Chondrocyte (in vitro differentiated cells): ENCODE measurements around the gene HMCES. TPM values are rescaled to one million over a fixed set of nuclear protein-coding genes. Genes with fewer than 3 reads are reported as not detected.
A peak's percentile ranks its signal among the peaks of the same experiment; 100 is the strongest.

Source experiments
- DNase-seq: peaks from one replicate; pipeline ENCODE4 v3.0.0; 2021; ENCODE audit warnings: mixed read lengths, low spot score
- H3K27ac Mint-ChIP-seq: one replicate; pipeline ENCODE4 v1.8.0; 2021; ENCODE audit warnings: mild to moderate bottlenecking, moderate library complexity, mixed read lengths; ENCODE audit not compliant: unreplicated experiment
- H3K27me3 Mint-ChIP-seq: 2 replicates; pipeline ENCODE4 v1.8.0; 2021; ENCODE audit warnings: low read depth, mixed read lengths
- H3K36me3 Mint-ChIP-seq: 2 replicates; pipeline ENCODE4 v1.8.0; 2021; ENCODE audit warnings: low read depth, mixed read lengths
- H3K4me1 Mint-ChIP-seq: 2 replicates; pipeline ENCODE4 v1.8.0; 2021; ENCODE audit warnings: low read depth, mild to moderate bottlenecking, mixed read lengths
- H3K4me3 Mint-ChIP-seq: one replicate; pipeline ENCODE4 v1.8.0; 2021; ENCODE audit warnings: mild to moderate bottlenecking, moderate library complexity, mixed read lengths; ENCODE audit not compliant: unreplicated experiment
- H3K9me3 Mint-ChIP-seq: 2 replicates; pipeline ENCODE4 v1.8.0; 2021; ENCODE audit warnings: low read depth, mixed read lengths
- CTCF ChIP-seq: fragments of 200-600 bp; sonication (generic); IDR thresholded peaks from 2 replicates; pipeline ENCODE4 v1.5.0; 2021; ENCODE audit warnings: antibody characterized with exemption, mild to moderate bottlenecking, moderate library complexity
- total RNA-seq: library from RNA; stranded (reverse); gene quantifications from 3 replicates; pipeline ENCODE4 v1.2.1, GENCODE V29; 2021

The HMCES gene
- total RNA-seq, 1 donor from 2014 or later = 25.9 TPM

DNA sequence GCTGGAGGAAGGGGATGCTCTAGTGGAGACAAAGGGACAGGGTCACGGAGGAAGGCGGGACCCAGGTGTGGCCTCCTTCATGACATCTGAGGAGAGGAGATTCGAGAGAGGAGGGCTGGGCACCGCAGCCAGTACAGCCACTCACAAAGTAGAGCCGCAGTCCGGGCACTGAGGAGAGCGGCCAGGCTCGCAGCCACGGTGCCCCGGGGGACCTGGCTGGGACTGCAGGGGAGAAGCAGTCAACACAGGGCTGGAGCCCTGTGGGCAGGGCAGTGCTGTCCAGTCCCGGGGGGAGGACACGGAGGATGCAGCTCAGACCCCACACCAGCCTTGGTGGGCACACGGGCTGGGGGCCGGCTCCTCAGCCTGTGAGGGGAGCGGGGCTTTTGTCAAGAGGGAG, 40.3 kb downstream of the HMCES start:
- TF ChIP-seq CTCF = no peak
- no peak for DNase-seq
- H3K36me3 Mint-ChIP-seq = no peaks in the 10 kb centered on the region
- H3K27me3 Mint-ChIP-seq = no peaks in the 10 kb centered on the region
- H3K27ac Mint-ChIP-seq = no peak overlapping the region
- no peaks in the 10 kb centered on the region for H3K9me3 Mint-ChIP-seq
- H3K4me1 Mint-ChIP-seq = peaks cover 5% of the 10 kb centered on the region
- H3K4me3 Mint-ChIP-seq = no peak overlapping the region

GRCh38 chr3:129320261-129320660, 41.6 kb downstream of the HMCES start:
- Mint-ChIP-seq H3K9me3 (no peaks in the 10 kb centered on the region), H3K27ac (no peak overlapping the region), H3K4me3 (no peak overlapping the region), H3K27me3 (no peaks in the 10 kb centered on the region), H3K36me3 (no peaks in the 10 kb centered on the region), H3K4me1 (no peaks in the 10 kb centered on the region)
- no peak for DNase-seq
- TF ChIP-seq CTCF = no peak

DNA sequence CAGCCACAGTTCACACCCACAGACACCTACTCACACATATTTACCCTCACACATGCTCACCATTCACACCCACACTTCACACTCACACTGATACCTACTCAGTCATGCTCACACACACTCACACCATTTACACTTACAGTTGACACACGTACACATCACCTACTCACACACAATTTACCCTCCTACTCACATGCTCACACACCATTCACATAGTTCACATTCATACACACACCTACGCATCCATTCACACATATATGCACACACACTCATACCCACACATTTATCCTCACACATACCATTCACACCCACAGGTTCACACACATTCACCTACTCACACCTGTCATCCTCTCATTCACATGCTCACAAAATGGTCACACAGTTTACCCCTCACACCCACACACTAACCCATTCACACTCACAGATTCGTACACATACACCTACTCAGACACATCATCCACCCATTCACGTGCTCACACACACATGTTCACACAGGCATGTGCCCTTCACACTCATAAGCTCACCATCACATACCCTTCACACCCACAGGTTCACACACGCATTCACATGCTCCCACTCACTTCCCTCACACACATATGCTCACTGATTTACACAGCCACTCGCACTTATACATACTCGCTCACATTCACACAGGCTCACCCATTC, 42.3 kb downstream of the HMCES start:
- no peak for TF ChIP-seq CTCF
- no peaks in the 10 kb centered on the region for H3K36me3 Mint-ChIP-seq
- no peak overlapping the region for H3K4me3 Mint-ChIP-seq
- DNase-seq = no peak
- H3K27ac Mint-ChIP-seq = no peak overlapping the region
- no peaks in the 10 kb centered on the region for H3K4me1 Mint-ChIP-seq
- no peaks in the 10 kb centered on the region for H3K9me3 Mint-ChIP-seq
- no peaks in the 10 kb centered on the region for H3K27me3 Mint-ChIP-seq

DNA sequence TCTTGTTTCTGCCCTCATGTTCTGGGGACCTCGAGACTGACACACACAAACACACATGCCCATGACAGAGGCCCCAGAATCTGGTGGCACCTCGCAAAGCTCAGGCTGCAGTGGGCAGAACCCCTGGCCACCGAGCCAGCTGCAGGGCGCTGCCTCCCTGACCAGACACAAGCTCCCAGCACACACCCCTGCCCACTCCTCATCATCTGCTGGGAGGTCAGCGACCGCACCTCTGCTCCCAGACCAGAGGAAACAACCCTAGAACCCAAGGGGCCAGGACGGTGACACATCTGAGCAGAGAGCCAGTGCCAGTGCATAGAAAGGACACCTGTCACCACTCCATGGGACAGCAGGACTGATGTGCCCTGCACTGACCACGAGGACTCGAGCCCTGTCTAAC, 43.2 kb downstream of the HMCES start:
- Mint-ChIP-seq H3K27ac (no peak overlapping the region), H3K4me1 (no peaks in the 10 kb centered on the region), H3K9me3 (no peaks in the 10 kb centered on the region), H3K4me3 (no peak overlapping the region), H3K36me3 (no peaks in the 10 kb centered on the region), H3K27me3 (no peaks in the 10 kb centered on the region)
- DNase-seq = no peak
- TF ChIP-seq CTCF = no peak

GRCh38 chr3:129323651-129324294, 45.1 kb downstream of the HMCES start:
- Mint-ChIP-seq H3K36me3 (no peaks in the 10 kb centered on the region), H3K4me3 (no peak overlapping the region), H3K4me1 (no peaks in the 10 kb centered on the region), H3K27ac (no peak overlapping the region), H3K27me3 (no peaks in the 10 kb centered on the region), H3K9me3 (no peaks in the 10 kb centered on the region)
- DNase-seq = no peak
- peak; percentile 16 for TF ChIP-seq CTCF
